ENCODE measurements around the gene NDUFA1.

DNA sequence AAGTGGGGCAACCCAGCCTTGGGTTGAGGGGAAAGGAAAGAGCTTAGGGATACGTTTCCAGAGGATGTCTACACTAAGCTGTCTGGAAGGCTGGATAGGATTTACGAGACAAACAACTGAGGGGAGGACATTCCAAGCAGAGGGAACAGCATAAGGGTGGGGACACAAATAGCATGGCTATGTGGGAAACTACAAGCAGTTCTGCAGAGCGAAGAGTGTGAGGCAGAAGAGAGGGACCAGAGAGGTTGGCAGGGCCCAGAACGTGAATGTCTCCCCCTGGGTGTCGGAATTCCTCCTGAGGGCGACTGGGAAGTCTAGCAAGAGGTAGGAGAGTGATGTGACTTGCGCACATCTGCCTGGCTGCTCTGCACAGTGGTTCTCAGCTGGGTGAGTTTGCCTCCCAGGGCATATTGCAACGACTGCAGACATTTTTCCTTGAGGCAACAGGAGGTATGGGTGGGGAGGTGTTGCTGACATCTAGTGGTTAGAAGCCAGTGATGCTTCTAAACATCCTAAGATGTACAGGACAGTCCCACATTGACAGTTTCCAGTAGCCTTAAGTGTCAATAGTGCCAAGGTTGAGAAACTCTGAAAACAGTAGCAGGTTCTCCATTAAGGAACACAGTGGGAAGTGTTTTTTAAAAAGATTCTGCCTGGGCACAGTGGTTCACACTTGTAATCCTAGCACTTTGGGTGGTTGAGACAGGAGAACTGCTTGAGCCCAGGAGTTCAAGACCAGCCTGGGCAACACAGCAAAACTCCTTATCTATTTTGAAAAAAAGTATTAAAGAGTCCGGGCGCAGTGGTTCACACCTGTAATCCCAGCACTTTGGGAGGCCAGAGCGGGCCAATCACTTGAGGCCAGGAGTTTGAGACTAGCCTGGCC lies 9.2 kb downstream of the NDUFA1 start:
- TF ChIP-seq EP300 (IDR thresholded peaks at IDR 0.05) (no peak), POLR2AphosphoS5 (IDR thresholded peaks at IDR 0.05) (no peak)
- TF ChIP-seq, protein P1, sequence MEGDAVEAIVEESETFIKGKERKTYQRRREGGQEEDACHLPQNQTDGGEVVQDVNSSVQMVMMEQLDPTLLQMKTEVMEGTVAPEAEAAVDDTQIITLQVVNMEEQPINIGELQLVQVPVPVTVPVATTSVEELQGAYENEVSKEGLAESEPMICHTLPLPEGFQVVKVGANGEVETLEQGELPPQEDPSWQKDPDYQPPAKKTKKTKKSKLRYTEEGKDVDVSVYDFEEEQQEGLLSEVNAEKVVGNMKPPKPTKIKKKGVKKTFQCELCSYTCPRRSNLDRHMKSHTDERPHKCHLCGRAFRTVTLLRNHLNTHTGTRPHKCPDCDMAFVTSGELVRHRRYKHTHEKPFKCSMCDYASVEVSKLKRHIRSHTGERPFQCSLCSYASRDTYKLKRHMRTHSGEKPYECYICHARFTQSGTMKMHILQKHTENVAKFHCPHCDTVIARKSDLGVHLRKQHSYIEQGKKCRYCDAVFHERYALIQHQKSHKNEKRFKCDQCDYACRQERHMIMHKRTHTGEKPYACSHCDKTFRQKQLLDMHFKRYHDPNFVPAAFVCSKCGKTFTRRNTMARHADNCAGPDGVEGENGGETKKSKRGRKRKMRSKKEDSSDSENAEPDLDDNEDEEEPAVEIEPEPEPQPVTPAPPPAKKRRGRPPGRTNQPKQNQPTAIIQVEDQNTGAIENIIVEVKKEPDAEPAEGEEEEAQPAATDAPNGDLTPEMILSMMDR (IDR thresholded peaks at IDR 0.05) = peak; percentile 39 to 57 (median 45)
